ENCODE data around the gene SETD5.

The SETD5 gene

GRCh38 chr3:9433627-9434521, 36.5 kb downstream of the SETD5 start (continued):
- TF ChIP-seq PATZ1 (CRISPR knock-in tag; IDR thresholded peaks at IDR 0.05; ENCODE audit: borderline replicate concordance) (no peak), TCF4 (CRISPR knock-in tag; IDR thresholded peaks at IDR 0.05; ENCODE audit: borderline replicate concordance) (no peak)

DNA sequence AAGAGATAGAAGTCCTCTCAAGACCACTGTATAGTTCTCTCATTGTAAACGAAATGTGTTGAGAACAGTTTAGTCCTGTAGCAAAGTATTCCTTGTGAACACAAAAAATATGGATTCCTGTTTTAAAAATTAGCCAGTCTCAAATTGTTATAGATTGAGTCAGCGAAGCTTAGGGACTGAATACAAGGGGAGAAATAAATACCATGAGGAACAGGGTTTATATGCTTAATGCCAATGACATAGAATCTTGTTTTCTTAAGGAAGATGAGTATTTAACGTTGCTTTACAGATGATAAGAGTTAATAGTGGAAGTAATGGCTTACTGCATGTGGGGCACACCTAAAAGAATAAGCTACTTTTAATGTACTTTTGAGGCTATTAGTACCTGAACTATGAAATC, 37.9 kb downstream of the SETD5 start:
- TF ChIP-seq ZC3H10 (CRISPR knock-in tag; IDR thresholded peaks at IDR 0.05) (no peak), ZNF70 (CRISPR knock-in tag; IDR thresholded peaks at IDR 0.05) (no peak), CREB5 (CRISPR knock-in tag; IDR thresholded peaks at IDR 0.05; ENCODE audit: low read depth) (no peak), OSR1 (CRISPR knock-in tag; IDR thresholded peaks at IDR 0.05) (no peak), PATZ1 (CRISPR knock-in tag; IDR thresholded peaks at IDR 0.05; ENCODE audit: borderline replicate concordance) (no peak), ZNF565 (CRISPR knock-in tag; conservative IDR thresholded peaks at IDR 0.05; ENCODE audit: low read depth) (no peak), TCF4 (CRISPR knock-in tag; IDR thresholded peaks at IDR 0.05; ENCODE audit: borderline replicate concordance) (no peak), RARB (CRISPR knock-in tag; IDR thresholded peaks at IDR 0.05) (no peak), PPARA (CRISPR knock-in tag; IDR thresholded peaks at IDR 0.05; ENCODE audit: borderline replicate concordance) (no peak), ZFP3 (CRISPR knock-in tag; IDR thresholded peaks at IDR 0.05) (no peak), ISL1 (CRISPR knock-in tag; IDR thresholded peaks at IDR 0.05) (no peak), ESRRG (CRISPR knock-in tag; IDR thresholded peaks at IDR 0.05) (no peak), CSRNP3 (CRISPR knock-in tag; IDR thresholded peaks at IDR 0.05) (no peak), SNAI2 (CRISPR knock-in tag; IDR thresholded peaks at IDR 0.05) (no peak), ARNTL (CRISPR knock-in tag; IDR thresholded peaks at IDR 0.05; ENCODE audit: borderline replicate concordance, low read depth) (no peak), POU6F1 (CRISPR knock-in tag; IDR thresholded peaks at IDR 0.05; ENCODE audit: borderline replicate concordance, low read depth) (no peak)
- ATAC-seq: no peak

GRCh38 chr3:9439331-9439730, 41.9 kb downstream of the SETD5 start:
- TF ChIP-seq ZFP3 (CRISPR knock-in tag; IDR thresholded peaks at IDR 0.05) (no peak), SNAI2 (CRISPR knock-in tag; IDR thresholded peaks at IDR 0.05) (no peak), ISL1 (CRISPR knock-in tag; IDR thresholded peaks at IDR 0.05) (no peak), ZNF70 (CRISPR knock-in tag; IDR thresholded peaks at IDR 0.05) (no peak), ZC3H10 (CRISPR knock-in tag; IDR thresholded peaks at IDR 0.05) (no peak), POU6F1 (CRISPR knock-in tag; IDR thresholded peaks at IDR 0.05; ENCODE audit: borderline replicate concordance, low read depth) (no peak), RARB (CRISPR knock-in tag; IDR thresholded peaks at IDR 0.05) (no peak), ZNF565 (CRISPR knock-in tag; conservative IDR thresholded peaks at IDR 0.05; ENCODE audit: low read depth) (no peak), CSDC2 (CRISPR knock-in tag; IDR thresholded peaks at IDR 0.05) (no peak), OSR1 (CRISPR knock-in tag; IDR thresholded peaks at IDR 0.05) (no peak), TSHZ2 (CRISPR knock-in tag; IDR thresholded peaks at IDR 0.05) (no peak), CSRNP3 (CRISPR knock-in tag; IDR thresholded peaks at IDR 0.05) (no peak), ARNTL (CRISPR knock-in tag; IDR thresholded peaks at IDR 0.05; ENCODE audit: borderline replicate concordance, low read depth) (no peak), ZNF8 (CRISPR knock-in tag; IDR thresholded peaks at IDR 0.05) (no peak)
- no peak for ATAC-seq
